Activated T-helper 1 cell treated with Interleukin-2 at 50 U/mL for 16 hours (primary cell): ENCODE measurements around the gene ZNF865.

Experiments
- DNase-seq: peaks from one replicate; pipeline ENCODE4 v3.0.0-alpha.2; 2020; ENCODE audit warnings: low read depth

The ZNF865 gene

DNA sequence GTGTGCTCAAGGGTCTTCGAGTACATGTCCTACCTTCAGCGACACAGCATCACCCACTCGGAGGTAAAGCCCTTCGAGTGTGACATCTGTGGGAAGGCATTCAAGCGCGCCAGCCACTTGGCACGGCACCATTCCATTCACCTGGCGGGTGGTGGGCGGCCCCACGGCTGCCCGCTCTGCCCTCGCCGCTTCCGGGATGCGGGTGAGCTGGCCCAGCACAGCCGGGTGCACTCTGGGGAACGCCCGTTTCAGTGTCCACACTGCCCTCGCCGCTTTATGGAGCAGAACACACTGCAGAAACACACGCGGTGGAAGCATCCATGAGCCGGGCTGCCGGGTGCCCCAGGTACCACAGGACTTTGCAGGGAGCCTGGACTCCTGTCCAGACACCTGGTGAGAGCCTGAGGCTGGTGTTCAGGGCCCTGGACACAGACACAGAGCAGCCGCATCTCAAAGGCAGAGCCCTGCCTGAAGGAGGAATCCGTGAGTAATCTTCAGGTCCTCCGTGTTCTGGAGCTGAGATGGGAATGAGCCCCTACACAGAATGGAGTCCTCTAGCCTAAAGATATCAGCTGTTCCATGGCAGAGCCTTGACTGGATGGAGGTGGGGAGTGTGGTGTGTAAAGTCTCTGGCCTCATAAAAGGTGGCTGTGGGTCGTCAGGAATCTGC lies 39.5 kb downstream of the ZNF865 start:
- DNase-seq = no peak

DNA sequence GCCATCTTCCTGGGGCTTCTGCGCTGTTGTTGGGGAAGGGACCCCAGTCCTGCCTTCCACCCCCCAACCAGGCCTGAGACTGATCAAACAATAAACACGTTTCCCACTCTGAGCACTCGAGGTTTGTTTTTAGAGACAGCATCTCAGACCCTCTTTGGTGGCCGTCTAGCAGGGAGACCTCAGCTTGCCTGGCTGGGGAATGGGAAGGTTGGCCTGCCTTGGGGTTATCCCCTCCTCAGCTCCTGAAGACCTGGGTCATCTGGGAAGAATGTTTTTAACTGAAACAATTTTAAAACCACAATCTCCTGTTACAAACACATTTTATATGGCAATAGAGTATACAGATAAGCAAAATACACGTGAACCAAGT lies 40.0 kb downstream of the ZNF865 start:
- DNase-seq = no peak

DNA sequence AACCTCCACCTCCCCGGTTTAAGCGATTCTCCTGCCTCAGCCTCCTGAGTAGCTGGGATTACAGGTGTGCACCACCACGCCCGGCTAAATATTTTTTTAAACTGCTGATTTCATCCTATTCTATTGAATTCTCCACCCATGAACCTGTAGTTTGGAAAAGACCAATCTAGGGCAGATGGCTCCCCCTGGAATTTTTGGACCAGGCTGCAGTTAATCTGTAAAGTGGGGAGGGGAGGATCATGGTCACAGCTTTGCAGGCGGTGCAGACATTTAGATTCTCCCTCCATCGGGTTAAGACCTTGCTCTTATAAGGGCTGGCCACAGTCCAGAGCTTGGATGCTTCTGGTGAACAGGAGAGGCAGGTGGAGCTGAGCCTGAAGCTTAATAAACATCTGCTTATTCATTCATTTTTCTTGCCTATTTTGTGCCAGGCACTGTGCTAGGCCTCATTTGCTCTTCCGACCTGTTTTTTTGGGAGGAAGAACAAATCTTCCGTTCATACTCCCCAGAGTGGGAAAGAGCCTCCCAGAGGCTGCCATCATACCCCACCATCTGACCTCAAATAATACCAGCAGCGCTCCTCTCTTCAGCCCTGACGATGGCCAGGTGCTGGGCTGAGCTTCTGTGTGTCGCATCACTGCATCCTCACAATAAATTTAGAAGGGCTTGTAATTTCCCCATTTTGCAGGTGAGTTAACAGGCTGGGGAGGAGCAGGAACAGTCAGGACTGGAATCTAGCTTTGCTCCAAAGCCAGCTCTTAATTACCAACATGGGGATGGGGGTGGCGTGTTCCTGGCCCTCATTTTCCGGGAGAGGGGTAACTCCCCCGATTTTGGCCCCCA lies 41.7 kb downstream of the ZNF865 start:
- no peak for DNase-seq

DNA sequence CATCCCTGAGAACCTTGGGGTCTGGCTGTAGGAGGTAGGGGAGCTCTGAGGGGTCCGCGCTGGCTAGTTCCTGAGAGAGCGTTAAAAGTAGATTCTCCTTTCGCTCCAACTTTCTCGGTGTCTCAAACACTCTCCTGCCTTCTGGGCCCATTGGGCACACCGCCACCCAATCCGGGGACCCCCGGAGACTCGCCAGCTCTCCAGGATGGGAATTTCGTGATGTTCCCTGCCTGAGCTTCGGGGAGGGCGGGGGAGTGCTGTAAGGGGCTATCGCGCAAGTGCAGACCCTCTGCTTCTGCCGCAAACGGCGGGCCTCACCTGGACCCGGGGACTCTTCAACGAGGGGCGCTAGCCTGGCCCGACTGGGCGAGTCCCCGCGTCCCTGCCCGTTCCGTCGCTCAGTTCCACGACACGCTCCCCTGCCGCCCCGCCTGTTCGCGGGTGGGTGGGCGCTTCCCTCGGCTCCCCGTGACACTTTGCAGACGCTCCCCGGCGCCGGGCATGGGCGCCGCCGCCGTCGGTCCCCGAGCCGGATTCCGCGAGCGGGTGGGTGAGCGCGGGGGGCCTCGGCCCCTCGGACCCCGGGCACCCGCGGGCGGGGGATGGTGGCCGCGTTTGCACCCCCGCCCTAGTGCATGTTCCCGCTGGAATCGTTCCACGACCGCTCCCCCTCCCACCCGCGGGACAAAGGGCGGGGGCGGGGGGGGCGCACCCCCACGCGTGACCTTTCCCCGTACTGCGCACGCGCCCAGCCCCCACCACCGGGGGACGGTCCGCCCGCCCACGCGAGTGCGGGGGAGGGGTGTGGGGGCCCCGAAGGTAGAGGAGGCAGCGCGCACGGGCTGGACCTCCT lies 42.5 kb downstream of the ZNF865 start, which contains the start of gene CCDC106:
CCDC106 (plus strand) TSS at position 481 of the 853 bp plus-strand sequence. CDS start 835 bp downstream, outside the sequence.
- no peak for DNase-seq

DNA sequence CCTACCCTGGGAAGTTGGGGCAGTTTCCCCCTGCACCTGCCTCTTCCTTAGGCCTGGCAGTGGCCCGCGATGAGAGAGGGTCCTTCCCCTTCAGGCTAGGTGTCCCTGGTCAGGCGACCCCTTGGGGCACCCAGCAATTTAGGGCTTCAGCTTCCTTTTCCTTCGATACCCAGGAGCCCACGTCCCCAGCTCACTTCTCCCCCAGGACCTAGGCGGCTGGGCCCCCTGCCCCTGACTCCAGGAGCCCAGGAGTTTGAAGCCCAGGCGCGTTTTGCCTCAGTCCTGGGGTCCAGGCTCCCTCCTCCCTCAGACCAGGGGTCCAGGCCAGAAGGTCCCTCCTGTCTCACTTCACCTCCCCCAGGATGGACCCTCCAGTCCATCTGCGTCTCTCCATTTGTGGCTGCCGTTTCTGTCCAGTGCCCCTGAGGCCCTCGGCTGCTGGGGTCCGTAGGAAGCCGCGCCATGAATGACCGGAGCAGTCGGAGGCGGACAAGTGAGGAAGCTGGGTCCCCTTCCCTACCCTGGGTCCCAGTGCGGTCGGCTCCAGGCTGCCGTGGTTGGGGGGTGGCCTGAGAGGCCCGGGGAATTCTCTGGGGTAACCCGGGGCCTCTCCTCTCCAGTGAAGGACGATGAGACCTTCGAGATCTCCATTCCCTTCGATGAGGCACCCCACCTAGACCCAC lies 43.3 kb downstream of the ZNF865 start:
- no peak for DNase-seq

DNA sequence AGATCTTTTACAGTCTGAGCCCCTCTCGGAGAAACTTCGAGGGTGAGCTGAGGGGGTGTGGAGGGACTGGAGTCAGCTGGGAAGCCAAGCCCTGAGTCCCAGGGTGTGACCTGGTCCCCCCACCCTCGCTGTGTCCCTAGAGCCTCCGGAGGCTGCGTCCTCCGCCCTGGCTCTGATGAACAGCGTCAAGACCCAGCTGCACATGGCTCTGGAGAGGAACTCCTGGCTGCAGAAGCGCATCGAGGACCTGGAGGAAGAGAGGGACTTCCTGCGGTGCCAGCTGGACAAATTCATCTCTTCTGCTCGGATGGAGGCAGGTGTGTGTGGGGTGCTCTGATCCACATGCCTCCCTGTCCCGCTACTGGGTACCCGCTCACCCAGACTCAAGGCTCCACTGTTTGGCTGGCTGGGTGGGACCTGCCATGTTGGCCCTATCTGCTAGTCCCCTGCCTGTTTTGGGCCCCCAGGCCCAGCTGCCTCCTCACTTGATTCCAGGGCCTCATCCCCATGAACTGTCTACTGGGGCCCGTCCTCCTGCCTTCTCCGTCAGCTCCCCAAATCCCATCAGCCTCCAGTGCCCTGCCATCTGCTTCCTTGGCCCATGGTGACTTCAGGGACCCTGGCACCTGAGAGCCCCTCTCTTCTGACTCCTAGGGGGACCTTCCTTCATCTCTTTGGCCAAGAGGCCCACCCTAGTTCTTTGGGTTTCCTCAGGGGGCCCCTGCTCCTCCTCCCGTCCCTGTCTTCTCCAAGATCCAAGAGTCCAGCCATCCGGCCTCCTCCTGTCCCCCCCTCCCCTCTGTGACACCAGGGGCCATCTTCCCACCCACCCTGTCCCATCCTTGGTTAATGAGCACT lies 44.0 kb downstream of the ZNF865 start:
- no peak for DNase-seq

DNA sequence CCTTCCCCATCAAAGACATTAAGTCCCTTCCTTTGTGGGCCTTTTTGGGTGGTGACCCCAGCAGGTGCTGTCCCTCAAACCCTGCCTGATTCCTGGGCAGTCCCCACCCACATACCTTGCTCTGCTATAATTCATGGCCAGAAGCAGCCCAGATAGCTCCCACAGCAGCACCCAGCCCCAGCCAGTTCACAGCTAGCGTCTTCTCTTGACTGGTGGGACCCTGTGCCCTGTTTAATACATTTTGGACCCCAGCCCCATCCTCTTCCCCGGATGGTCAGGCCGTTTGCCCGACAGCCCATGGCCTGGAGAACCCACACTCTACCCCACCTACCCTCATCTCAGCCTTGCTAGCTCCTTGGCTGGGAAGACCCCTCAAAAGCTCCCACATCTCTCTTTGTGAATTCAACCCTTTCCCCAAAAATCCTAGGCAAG lies 44.7 kb downstream of the ZNF865 start:
- DNase-seq = no peak

DNA sequence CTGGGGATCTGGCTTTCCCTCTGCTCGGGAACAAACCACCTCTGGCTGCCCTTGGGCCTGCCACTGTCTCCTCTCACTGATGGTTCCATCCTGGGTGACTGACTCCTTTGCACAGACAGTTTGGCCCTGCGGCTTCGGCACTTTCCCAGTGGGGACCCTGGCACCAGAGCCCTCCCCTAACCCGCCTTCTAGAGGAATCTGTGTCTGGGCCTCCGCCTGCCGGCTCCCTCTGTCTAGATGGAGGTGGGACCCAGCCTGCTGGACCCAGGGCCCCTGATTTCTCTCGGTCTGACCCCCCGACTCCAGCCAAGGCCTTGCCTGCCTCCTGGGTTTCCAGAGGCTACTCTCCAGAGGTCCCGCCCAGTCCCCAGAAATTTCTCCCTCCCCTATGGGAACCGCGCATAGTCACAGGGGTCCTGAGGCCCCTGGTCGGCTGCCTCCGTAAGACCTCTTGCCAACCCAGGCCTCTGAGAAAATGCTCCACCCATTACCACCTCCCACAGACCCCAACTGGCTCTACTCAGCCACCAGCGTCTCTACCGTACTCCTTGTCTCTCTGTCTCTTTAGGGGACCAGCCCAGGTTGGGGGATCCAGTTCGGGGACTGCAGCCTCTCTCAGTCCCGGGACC lies 45.3 kb downstream of the ZNF865 start:
- DNase-seq = no peak

DNA sequence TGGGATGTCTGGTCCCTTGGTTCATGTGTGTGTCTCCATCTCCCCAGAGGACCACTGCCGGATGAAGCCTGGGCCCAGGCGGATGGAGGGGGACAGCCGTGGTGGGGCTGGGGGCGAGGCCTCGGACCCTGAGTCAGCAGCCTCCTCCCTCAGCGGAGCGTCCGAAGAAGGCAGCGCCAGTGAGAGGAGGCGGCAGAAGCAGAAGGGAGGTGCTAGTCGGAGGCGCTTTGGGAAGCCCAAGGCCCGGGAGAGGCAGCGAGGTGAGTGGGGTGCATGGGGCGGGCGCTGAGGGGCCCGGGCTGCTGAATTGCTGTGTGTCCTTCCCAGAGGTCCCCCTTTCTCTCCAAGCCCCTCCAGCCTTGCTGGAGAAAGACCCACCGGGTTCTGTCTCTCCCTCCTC lies 45.8 kb downstream of the ZNF865 start:
- no peak for DNase-seq

DNA sequence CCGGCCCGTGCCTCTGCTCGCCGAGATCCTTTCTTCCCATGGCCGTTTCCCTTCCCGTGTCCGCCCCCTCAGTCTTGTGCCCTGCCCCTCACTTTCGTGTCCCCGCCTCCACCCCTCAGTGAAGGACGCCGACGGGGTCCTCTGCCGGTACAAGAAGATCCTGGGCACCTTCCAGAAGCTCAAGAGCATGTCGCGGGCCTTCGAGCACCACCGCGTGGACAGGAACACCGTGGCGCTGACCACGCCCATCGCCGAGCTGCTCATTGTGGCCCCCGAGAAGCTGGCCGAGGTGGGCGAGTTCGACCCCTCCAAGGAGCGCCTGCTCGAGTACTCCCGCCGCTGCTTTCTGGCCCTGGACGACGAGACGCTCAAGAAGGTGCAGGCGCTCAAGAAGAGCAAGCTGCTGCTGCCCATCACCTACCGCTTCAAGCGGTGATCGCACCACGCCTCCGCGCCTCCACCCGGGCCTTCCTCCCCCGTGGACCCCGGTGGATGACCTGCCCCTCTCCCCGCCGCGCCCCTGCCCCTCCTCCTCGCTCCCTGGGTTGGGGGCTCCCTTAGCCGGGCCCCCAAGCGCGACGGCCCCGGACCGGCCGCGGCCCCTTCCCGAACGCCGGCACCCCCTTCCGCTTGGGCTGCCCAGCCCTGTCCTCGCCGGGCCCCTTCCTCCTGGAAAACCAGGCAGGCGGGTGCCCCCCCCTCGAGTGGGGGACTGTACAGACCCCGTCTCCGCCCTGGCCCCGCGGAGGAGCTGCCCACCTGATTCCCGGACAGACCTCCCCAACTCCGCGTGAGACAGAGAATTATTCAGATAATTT lies 47.1 kb downstream of the ZNF865 start:
- no peak for DNase-seq

DNA sequence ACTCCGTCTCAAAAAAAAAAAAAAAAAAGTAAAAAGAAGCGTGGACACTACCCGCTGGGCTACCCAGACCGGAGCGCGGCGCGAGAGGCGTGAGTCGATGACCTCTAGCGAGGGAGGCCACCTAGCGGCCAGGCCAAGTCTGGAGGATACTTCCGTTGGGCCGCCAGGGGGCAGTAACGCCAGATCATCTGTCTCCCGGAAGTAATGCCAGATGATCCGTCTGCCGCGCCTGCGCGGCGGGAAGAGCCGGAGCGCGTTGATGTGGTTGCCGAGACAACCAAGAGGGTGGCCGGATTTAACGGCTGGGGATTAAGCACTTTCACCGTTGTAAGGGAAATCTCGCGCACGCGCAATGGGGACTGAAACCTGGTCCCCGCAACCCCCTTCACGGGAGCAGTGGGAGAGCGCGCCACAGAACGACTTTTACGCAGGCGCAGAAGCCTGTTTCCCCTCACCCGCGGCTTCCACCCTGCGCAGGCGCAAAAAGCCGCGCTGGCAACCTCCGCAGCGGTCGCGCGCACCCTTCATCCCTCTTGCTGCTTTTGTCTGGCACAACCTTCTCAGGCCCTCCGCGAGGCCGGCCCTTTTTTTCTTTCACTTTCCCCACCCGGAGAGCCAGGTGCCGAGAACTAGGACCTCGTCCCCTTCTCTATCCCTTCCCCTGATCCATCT lies 48.3 kb downstream of the ZNF865 start:
- peak; percentile 98 for DNase-seq

DNA sequence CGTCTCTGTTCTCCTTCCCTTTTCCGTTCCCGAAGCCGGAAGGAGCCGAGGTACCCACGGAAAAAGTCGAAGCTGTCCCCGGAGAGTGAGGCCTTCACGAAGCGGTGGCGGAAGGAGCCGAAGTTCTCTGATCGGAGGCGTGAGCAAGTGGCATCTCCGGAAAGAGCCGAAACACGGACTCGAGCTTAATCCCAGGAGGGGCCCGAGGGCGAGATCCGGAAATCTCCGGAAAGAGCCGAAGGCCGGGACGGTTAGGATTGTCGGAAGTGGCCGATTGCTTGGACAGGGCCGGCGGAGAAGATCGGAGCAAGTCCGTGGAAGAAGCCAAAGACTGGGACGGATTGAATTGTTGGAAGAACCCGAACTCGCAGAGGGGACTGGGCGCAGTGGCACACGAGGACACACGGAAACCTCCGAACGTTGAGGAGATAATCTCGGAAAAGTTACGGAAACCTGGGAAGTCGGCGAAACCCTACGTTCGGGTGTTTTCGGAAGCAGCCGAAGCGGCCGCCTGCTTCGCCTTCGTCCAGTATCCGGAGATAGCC lies 48.9 kb downstream of the ZNF865 start:
- peak; percentile 96 for DNase-seq

DNA sequence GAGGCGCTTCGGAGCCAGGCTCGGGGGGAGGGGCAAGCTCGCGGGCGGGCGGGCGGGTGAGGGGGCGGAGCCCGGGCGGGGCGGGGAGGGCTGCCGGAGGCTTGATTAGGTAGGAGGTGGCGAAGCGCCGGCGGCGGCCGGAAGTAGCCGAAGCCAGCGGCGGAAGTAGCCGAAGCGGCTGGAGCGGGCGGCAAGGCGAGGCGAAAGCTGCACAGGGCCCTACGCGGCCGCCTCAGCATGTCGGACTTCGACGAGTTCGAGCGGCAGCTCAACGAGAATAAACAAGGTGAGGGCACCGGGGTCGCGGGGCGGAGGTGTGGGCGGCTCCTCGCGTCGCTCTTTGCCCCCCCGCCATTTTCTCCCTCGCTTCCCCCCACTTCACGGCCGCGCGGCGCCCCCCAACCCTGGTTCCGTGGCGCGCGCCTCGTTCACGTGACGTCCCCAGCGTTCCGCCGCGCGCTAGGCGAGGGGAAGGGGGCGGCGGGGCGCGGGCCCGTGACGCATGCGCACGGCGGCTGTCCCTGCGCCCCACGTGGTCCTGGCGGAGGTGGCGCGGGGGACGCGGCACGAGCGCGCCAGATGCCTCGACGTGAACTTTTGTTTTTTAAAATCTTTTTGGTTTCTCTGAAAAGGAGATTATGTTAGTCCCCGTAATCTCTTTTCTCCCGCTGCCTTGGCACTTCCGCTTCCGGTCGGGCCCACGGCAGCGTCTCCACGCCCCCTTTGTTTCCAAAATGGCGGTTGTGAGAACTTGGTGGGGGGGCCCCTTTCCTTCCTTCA lies 49.6 kb downstream of the ZNF865 start, which contains the start of gene U2AF2:
U2AF2 (plus strand) TSS at position 168 of the 780 bp plus-strand sequence; CDS start at position 238, 70 bp downstream.
- DNase-seq = peak; percentile 95

DNA sequence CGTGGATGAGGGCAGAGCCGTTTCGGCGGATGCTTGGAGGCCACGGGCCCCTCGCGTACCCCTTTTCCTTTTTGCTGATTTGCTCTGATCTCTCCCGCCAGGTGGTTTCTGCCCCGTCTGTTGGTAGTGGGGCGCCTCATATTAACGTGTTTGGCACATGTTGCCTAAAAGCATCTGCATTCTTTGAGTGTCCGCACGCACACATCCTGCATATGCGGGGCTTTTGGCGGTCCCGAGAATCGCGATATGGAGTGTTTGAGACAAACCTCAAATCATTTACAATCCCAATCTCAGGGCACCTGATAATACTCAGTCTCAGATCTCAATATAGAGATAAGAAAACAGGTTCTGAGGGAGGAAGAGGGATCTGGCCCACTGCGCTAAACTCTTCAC lies 50.2 kb downstream of the ZNF865 start:
- no peak for DNase-seq

DNA sequence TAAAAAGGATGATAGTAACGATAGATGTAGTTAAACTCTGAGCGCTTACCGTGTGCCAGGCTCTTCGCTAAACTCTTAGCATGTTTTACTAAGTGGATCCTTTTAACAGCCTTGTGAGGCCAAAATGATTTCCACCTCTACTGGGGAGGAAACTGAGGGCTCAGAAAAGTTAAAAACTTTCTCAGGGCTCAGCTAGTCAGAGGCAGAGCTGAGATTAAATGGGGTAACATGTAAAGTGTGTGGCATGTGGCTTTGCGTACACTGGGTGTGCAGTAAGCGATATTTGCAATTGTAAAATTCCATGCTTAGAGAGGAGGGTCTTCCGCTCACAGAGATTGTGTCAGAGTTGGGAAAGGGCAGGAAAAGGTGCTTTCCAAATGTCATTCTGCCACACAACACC lies 51.1 kb downstream of the ZNF865 start:
- no peak for DNase-seq

DNA sequence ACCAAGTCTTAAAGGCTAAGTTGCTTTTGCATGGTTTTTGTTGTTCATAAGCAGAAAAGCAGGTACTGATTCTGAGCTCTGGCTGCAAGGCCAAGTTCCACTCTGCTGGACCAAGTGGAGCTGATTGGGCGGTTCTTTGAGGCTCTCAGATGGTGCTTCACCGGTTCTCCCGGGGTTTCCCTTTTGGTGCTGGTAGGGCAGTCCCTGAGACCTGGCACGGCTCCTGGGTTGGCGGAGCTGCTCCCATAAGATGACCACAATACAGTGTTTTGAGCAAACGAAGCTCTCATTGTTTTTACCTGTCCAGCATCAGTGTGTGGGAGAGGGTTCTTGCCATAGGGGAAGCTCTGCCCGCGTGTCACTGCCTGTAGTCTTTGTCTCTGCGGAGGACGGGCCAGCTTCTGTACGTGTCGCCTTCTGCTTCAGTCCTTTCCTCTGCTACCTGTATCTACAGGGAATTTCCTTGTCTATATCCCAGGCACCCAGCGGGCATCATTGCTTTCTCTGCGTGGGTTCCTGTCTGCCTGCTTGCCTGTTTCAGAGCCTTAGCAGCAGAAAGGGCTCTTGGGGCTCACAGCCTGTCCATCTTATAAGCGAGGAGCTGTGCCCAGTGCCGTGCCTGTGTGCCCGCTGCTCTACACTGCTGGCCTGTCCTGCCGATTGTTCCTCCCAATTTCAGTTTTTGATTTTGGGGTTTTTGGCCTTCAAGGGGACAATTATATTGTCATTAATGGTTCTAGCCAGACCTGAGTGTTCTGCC lies 51.7 kb downstream of the ZNF865 start:
- no peak for DNase-seq

DNA sequence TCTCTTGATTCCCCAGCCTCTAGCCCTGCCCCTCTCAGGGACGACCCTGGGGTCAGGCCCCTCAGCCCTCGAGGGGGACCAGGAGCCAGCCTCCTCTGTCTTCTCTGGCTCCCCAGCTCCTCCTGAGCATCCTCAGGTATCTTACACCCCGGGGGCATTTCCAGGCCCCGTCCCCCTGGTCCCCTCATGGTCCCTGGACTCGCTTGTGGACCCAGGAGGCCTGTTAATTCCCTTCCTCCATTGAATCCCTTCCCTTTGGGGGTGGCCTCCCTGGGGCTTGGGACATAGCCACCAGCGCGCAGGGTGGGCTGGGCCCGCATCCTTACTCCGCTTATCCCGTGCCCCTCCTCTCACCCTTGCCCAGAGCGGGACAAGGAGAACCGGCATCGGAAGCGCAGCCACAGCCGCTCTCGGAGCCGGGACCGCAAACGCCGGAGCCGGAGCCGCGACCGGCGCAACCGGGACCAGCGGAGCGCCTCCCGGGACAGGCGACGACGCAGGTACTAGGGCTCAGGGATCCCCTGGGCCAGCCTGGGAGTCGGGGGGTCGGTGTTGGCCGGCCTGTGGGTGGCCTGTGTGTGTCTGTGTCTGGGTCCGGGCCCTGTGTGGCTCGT lies 53.5 kb downstream of the ZNF865 start:
- DNase-seq = no peak
